ENCODE measurements around the gene THBS4. TPM values are rescaled to one million over a fixed set of nuclear protein-coding genes. Genes with fewer than 3 reads are reported as not detected.

THBS4 gene
- total and polyA plus RNA-seq, 9 of the 15 experiments (the other 6 are each of a cell fraction or from before 2014, with no cell fraction given): 0.07 to 0.08 TPM; not detected in 7

DNA sequence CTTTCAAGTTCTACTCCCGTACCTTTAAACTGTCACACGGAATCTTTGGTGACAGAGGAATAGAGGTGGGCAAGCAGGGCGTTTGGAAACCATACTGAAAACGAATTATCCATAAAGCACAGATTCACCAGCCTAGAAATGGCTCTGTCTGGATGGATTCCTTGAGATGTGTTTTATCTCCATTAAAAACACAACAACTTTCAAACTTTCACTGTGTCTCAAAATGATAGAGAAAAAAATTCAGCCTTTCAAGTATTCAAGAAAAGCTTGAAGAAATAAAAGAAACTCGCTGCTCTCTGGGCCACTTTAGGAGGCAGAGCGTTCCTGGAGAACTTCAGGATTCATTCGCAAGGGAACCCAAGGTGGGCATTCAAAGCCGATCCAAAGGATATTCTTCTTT, 589 bp upstream of the THBS4 start:
- DNase-seq (ENCODE audit: extremely low read depth in 1 of 4, low spot score in 3 of 4): no peak
- intact Hi-C loops (cut with micrococcal nuclease) (no loop called here), in situ Hi-C loops (cut with MboI) (no loop called here)
- CTCF ChIA-PET (ENCODE audit: low intra/inter-chr PET ratio): no interaction called here
- no peak for ATAC-seq
- Histone ChIP-seq H3K9me1 (ENCODE audit: control insufficient read depth, insufficient read depth, low read length) (no peaks in the 10 kb centered on the region), H3K9ac (ENCODE audit: insufficient read depth in 1 of 2, low read depth in 2 of 2, low read length in 2 of 2) (no peak overlapping the region), H3K36me3 (ENCODE audit: control insufficient read depth, insufficient read depth, low read length) (no peaks in the 10 kb centered on the region), H3K27me3 (ENCODE audit: control insufficient read depth in 2 of 2, insufficient read depth in 2 of 2, low read length in 2 of 2) (peaks cover 32 to 33% of the 10 kb centered on the region in 2 experiments), H3K4me2 (ENCODE audit: insufficient read depth, low read length) (no peak overlapping the region), H4K20me1 (replicated peaks; ENCODE audit: control insufficient read depth, insufficient read depth, low read length) (no peaks in the 10 kb centered on the region), H2AFZ (ENCODE audit: low read depth, low read length) (no peak overlapping the region), H3K27ac (ENCODE audit: extremely low read depth, low read depth, low read length) (no peak overlapping the region), H3K9me3 (replicated peaks; ENCODE audit: control insufficient read depth, insufficient read depth, low read depth, low read length) (no peaks in the 10 kb centered on the region), H3K79me2 (ENCODE audit: control insufficient read depth, insufficient read depth, low read length) (no peaks in the 10 kb centered on the region), H3K4me3 (no peak overlapping the region), H3K4me1 (replicated peaks in 1 of 2; ENCODE audit: control insufficient read depth in 2 of 2, insufficient read depth in 2 of 2, low read length in 2 of 2) (peaks cover 0 to 4% of the 10 kb centered on the region in 2 experiments; a peak in 1 of 5 replicates)
- no peak for FAIRE-seq
- TF ChIP-seq, protein P1, sequence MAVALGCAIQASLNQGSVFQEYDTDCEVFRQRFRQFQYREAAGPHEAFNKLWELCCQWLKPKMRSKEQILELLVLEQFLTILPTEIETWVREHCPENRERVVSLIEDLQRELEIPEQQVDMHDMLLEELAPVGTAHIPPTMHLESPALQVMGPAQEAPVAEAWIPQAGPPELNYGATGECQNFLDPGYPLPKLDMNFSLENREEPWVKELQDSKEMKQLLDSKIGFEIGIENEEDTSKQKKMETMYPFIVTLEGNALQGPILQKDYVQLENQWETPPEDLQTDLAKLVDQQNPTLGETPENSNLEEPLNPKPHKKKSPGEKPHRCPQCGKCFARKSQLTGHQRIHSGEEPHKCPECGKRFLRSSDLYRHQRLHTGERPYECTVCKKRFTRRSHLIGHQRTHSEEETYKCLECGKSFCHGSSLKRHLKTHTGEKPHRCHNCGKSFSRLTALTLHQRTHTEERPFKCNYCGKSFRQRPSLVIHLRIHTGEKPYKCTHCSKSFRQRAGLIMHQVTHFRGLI (CRISPR knock-in tag; IDR thresholded peaks at IDR 0.05): no peak
- TF ChIP-seq RNF2 (IDR thresholded peaks at IDR 0.05) (peak; percentile 48; the same call in 1 of the 2 replicates), ZNF75A (CRISPR knock-in tag; IDR thresholded peaks at IDR 0.05) (no peak), CBX8 (IDR thresholded peaks at IDR 0.05; ENCODE audit: borderline replicate concordance, extremely low read depth, low read depth, low read length, poor library complexity, severe bottlenecking) (peak; percentile 87), BMI1 (IDR thresholded peaks at IDR 0.05; ENCODE audit: low read length) (peak; percentile 66; the same call in 1 of the 2 replicates), PML (IDR thresholded peaks at IDR 0.05; ENCODE audit: low read length) (no peak), ZNF3 (CRISPR knock-in tag; IDR thresholded peaks at IDR 0.05) (no peak)
- POLR2A ChIA-PET: no interaction called here
- WGBS (ENCODE audit: insufficient coverage, low coverage, missing lambda C conversion rate): 4% methylated on average over 8 of the region's 8 CpGs
- BruUV-seq (replicated peaks): no TSS peak
